GM12864 (cell line): ENCODE measurements around the gene FRYL.
A peak's percentile ranks its signal among the peaks of the same experiment; 100 is the strongest.

Experiments used
- DNase-seq: peaks from one replicate; pipeline ENCODE4 v3.0.0-alpha.2; 2011; ENCODE audit warnings: low read depth
- H3K4me3 ChIP-seq: 2 replicates; pipeline ENCODE4 v1.5.1; 2011; ENCODE audit warnings: mild to moderate bottlenecking, low read depth, low read length, control low read depth
- TF ChIP-seq, protein P1 (sequence below): IDR thresholded peaks from 2 replicates; pipeline ENCODE4 v1.5.1; 2011; ENCODE audit warnings: low read depth, mild to moderate bottlenecking, moderate library complexity, low read length, control low read depth, inconsistent platforms; ENCODE audit errors: missing control alignments

The FRYL gene

DNA sequence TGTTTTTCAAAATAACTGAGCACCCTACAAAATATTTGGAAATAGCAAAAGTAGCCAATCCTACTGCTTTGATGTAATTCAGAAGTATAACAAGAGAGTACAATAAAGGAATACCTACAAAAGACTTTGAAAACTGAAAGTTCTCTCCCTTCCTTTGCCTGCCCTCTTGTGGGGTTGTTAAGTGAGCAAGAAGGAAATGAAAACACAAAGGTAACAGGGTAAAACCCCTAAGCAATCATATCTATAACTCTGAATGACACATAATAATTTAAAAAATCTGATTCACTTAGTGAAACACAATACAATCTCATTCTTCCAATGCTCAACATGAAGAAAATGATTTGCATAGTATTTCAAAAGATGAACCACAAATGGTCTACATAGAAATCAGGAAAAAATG lies 98.2 kb downstream of the FRYL start:
- TF ChIP-seq, protein P1, sequence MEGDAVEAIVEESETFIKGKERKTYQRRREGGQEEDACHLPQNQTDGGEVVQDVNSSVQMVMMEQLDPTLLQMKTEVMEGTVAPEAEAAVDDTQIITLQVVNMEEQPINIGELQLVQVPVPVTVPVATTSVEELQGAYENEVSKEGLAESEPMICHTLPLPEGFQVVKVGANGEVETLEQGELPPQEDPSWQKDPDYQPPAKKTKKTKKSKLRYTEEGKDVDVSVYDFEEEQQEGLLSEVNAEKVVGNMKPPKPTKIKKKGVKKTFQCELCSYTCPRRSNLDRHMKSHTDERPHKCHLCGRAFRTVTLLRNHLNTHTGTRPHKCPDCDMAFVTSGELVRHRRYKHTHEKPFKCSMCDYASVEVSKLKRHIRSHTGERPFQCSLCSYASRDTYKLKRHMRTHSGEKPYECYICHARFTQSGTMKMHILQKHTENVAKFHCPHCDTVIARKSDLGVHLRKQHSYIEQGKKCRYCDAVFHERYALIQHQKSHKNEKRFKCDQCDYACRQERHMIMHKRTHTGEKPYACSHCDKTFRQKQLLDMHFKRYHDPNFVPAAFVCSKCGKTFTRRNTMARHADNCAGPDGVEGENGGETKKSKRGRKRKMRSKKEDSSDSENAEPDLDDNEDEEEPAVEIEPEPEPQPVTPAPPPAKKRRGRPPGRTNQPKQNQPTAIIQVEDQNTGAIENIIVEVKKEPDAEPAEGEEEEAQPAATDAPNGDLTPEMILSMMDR, result peak; percentile 25
- no peak overlapping the region for H3K4me3 ChIP-seq
- DNase-seq, result peak; percentile 26

DNA sequence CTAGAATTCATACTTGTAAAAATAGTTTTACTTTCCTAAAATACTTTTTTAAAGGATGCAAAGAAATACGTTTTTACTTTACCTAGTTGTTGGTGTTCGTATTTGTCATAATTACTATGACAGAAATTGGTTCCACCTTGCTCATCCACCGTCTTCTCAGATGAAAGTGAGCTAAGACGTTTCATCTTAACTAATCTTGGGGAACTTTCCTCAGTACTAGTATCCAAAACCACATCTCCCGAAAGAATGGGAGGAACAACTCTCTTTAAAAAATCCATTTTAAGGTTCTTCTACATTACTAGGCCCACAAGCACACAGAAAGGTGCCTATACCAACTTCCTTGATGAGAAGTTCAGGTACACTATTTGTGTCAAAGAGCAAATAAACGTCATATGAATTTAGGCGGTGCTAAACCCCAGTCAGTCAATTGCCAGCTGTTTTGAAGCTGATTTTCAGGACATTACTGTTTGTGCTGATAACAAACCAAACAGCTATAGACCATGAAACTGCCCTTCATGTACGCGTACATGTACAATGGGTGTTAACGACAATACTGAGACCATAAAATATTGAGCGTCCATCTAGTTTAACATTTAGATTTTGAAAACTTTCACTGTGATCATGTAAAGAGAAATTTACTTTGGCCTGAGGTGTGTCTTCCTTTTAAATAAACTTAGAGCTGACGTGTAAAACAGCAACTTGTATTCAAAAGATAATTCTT lies 99.1 kb downstream of the FRYL start:
- no peak overlapping the region for H3K4me3 ChIP-seq
- DNase-seq, result no peak
- TF ChIP-seq, protein P1, result no peak

DNA sequence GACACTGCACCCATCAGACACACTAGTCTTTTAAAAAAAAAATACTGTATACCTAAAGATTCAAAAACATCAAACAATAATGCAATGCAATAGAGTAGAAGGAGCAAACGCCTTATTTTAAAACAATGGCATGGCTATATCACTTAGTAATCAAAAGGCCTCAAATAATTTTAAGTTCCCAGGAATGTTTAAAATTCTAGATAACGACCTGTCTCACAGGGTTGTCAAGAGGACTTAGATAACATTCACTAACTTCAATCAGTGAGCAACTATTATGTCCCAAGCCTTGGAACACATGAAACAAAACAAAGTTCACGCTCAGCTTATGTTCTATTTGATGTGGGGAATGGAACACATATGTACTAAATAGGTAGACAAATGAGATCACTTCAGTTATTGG lies 106.5 kb downstream of the FRYL start:
- H3K4me3 ChIP-seq, result no peak overlapping the region
- TF ChIP-seq, protein P1, result no peak
- DNase-seq, result no peak

DNA sequence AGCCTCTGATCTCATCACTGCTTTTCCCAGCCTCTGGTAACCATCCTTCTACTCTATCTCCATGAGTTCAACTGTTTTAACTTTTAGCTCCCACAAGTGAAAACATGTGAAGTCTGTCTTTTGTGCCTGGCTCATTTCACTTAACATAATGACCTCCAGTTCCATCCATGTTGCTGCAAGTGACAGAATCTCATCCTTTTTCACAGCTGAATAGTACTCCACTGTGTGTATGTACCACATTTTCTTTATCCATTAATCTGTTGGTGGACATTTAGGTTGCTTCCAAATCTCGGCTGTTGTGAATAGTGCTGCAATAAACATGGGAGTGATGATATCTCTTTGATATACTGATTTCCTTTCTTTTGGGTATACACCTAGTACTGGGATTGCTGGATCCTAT lies 109.5 kb downstream of the FRYL start:
- TF ChIP-seq, protein P1, result no peak
- no peak for DNase-seq
- H3K4me3 ChIP-seq, result no peak overlapping the region

DNA sequence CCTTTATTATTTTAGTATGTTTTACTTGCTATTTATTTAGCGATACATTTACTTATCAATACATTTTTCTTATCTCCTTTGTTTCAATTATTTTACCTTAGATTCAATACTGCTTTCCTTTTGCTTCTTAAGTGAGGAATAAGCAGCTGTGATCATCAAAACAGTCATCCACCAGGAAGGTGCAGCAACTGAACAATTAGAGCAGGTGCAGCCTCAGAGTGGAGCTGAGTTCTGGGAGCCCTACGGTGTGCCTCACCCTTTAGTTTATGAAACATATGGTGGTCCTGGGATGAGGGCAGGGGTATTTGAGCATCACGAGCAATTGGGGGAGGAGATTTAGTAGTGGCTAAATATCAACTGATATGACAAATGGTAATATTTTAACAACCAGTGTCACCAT lies 111.0 kb downstream of the FRYL start:
- TF ChIP-seq, protein P1, result no peak
- H3K4me3 ChIP-seq, result no peak overlapping the region
- no peak for DNase-seq

DNA sequence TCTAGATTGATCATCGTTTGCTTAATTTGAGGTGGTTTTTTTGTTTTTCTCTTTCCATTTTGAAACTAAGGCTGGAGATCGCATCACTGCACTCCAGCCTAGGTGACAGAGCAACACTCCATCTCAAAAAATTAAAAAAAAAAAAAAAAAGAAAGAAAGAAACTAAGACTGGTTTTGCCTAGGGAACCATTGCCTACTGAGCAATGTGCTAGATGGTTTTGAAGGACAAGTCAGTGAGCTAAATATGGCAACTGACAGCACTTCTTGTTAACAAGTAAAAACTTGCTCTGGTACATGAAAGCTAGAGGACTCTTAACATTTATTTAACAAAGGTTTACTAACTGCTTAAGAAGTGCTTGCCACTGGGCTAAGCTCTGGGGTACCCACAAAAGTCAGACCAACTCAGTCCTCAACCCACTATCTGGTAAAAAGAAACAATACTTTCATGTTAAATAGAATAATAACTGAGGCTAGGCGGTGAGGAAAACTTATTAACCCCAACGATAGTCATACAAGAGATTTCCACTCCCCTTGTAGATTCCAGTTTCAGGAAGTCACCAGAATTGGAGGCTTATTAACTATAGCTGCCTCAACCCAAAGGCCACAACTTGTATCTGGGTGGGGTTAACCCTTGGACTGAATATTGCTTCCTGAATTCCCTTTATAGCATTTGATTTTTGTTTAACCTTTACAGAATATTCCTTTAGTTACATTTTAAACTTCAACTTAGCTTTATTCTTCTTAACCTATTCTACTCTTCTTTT lies 111.6 kb downstream of the FRYL start:
- no peak for DNase-seq
- no peak overlapping the region for H3K4me3 ChIP-seq
- TF ChIP-seq, protein P1, result no peak
